ENCODE data around the gene ERFE.

The ERFE gene

GRCh38 chr2:238171575-238172187, 12.9 kb downstream of the ERFE start:
- POLR2A ChIA-PET = no interaction called here
- CTCF ChIA-PET = no interaction called here
- TF ChIP-seq NFRKB (IDR thresholded peaks at IDR 0.05) = no peak
- TF ChIP-seq ELF4 (IDR thresholded peaks at IDR 0.05) = no peak
- no peak for TF ChIP-seq SUZ12 (IDR thresholded peaks at IDR 0.05)
- no peak for TF ChIP-seq TARDBP (IDR thresholded peaks at IDR 0.05)
- no peak for TF ChIP-seq BHLHE40 (IDR thresholded peaks at IDR 0.05; ENCODE audit: borderline replicate concordance)
- no peak for TF ChIP-seq FOXM1 (IDR thresholded peaks at IDR 0.05; ENCODE audit: borderline replicate concordance)
- TF ChIP-seq HDGF (IDR thresholded peaks at IDR 0.05; ENCODE audit: borderline replicate concordance) = no peak
- no peak for DNase-seq (ENCODE audit: extremely low spot score)

GRCh38 chr2:238172439-238172838, 13.7 kb downstream of the ERFE start:
- DNase-seq (ENCODE audit: extremely low spot score) = no peak
- TF ChIP-seq ELF4 (IDR thresholded peaks at IDR 0.05) = no peak
- no peak for TF ChIP-seq TARDBP (IDR thresholded peaks at IDR 0.05)
- TF ChIP-seq ZNF384 (IDR thresholded peaks at IDR 0.05) = no peak
- TF ChIP-seq ARNT (IDR thresholded peaks at IDR 0.05) = no peak
- no peak for TF ChIP-seq CTBP1 (IDR thresholded peaks at IDR 0.05; ENCODE audit: borderline replicate concordance)
- TF ChIP-seq LEF1 (IDR thresholded peaks at IDR 0.05; ENCODE audit: borderline replicate concordance) = no peak
- TF ChIP-seq FOXA1 (IDR thresholded peaks at IDR 0.05) = no peak
- TF ChIP-seq BHLHE40 (IDR thresholded peaks at IDR 0.05; ENCODE audit: borderline replicate concordance) = no peak
- TF ChIP-seq L3MBTL2 (conservative IDR thresholded peaks at IDR 0.05) = no peak
- no peak for TF ChIP-seq SUZ12 (IDR thresholded peaks at IDR 0.05)
- no peak for TF ChIP-seq PKNOX1 (IDR thresholded peaks at IDR 0.05)
- TF ChIP-seq HDGF (IDR thresholded peaks at IDR 0.05; ENCODE audit: borderline replicate concordance) = no peak
- no peak for TF ChIP-seq FOXM1 (IDR thresholded peaks at IDR 0.05; ENCODE audit: borderline replicate concordance)
- TF ChIP-seq FOXK2 (IDR thresholded peaks at IDR 0.05) = no peak
- TF ChIP-seq NFRKB (IDR thresholded peaks at IDR 0.05) = no peak
- CTCF ChIA-PET = no interaction called here
- POLR2A ChIA-PET = no interaction called here

GRCh38 chr2:238173692-238174091, 14.9 kb downstream of the ERFE start:
- no peak for TF ChIP-seq ARNT (IDR thresholded peaks at IDR 0.05)
- TF ChIP-seq SP1 (IDR thresholded peaks at IDR 0.05) = no peak
- TF ChIP-seq FOXM1 (IDR thresholded peaks at IDR 0.05; ENCODE audit: borderline replicate concordance) = no peak
- TF ChIP-seq FOXA1 (IDR thresholded peaks at IDR 0.05) = no peak
- no peak for TF ChIP-seq PKNOX1 (IDR thresholded peaks at IDR 0.05)

GRCh38 chr2:238174291-238174690, 15.5 kb downstream of the ERFE start:
- TF ChIP-seq TARDBP (IDR thresholded peaks at IDR 0.05) = no peak
- no peak for DNase-seq (ENCODE audit: extremely low spot score)
- ChIA-PET CTCF (interaction anchor here (0.6 kb wide), 1 partner anchor 9 kb away, joined by 3 read pairs; no protein-coding TSS in a partner anchor), POLR2A (no interaction called here)

More at GRCh38 chr2:238173692-238174091, 14.9 kb downstream of the ERFE start:
- DNase-seq (ENCODE audit: extremely low spot score) = no peak
- POLR2A ChIA-PET = no interaction called here
- CTCF ChIA-PET = interaction anchor here (0.6 kb wide), 1 partner anchor 10 kb away, joined by 3 read pairs; no protein-coding TSS in a partner anchor

- ChIA-PET CTCF (no interaction called here), POLR2A (no interaction called here)
- no peak for DNase-seq (ENCODE audit: extremely low spot score)
- TF ChIP-seq ZNF384 (IDR thresholded peaks at IDR 0.05) (no peak), HDGF (IDR thresholded peaks at IDR 0.05; ENCODE audit: borderline replicate concordance) (no peak), BHLHE40 (IDR thresholded peaks at IDR 0.05; ENCODE audit: borderline replicate concordance) (no peak), SUZ12 (IDR thresholded peaks at IDR 0.05) (no peak), ARNT (IDR thresholded peaks at IDR 0.05) (no peak), FOXK2 (IDR thresholded peaks at IDR 0.05) (no peak), SP1 (IDR thresholded peaks at IDR 0.05) (no peak), L3MBTL2 (conservative IDR thresholded peaks at IDR 0.05) (no peak), NFRKB (IDR thresholded peaks at IDR 0.05) (no peak), CTBP1 (IDR thresholded peaks at IDR 0.05; ENCODE audit: borderline replicate concordance) (no peak), FOXM1 (IDR thresholded peaks at IDR 0.05; ENCODE audit: borderline replicate concordance) (no peak), ELF4 (IDR thresholded peaks at IDR 0.05) (no peak)
Measured at GRCh38 chr2:238174701-238175100, 15.9 kb downstream of the ERFE start.

- no peak for DNase-seq (ENCODE audit: extremely low spot score)
- TF ChIP-seq ELF4 (IDR thresholded peaks at IDR 0.05) = no peak
- ChIA-PET CTCF (no interaction called here), POLR2A (no interaction called here)
Measured at GRCh38 chr2:238176613-238177012, 17.8 kb downstream of the ERFE start.

GRCh38 chr2:238180554-238180953, 21.8 kb downstream of the ERFE start:
- CTCF ChIA-PET = no interaction called here

More at GRCh38 chr2:238180554-238180953, 21.8 kb downstream of the ERFE start:
- no peak for TF ChIP-seq SUZ12 (IDR thresholded peaks at IDR 0.05)
- TF ChIP-seq ZNF384 (IDR thresholded peaks at IDR 0.05) = no peak
- TF ChIP-seq TARDBP (IDR thresholded peaks at IDR 0.05) = no peak
- TF ChIP-seq PKNOX1 (IDR thresholded peaks at IDR 0.05) = no peak
- TF ChIP-seq ELF4 (IDR thresholded peaks at IDR 0.05) = no peak
- no peak for DNase-seq (ENCODE audit: extremely low spot score)
- POLR2A ChIA-PET = interaction anchor here (0.6 kb wide), 1 partner anchor 40 kb away, joined by 5 read pairs; no protein-coding TSS in a partner anchor

Measured in HEK293T (cell line).